GM21381 (cell line): ENCODE measurements around the gene TMEM225B.
A peak's percentile ranks its signal among the peaks of the same experiment; 100 is the strongest.
"Not testable (repeated sequence)": the region's sequence is repeated elsewhere in the genome, so short reads cannot be mapped to it uniquely, and the experiment has no call there.

ENCODE experiments used
- ATAC-seq: cut with Tn5 transposase; IDR thresholded peaks from one replicate; pipeline ENCODE4 v1.9.1; 2021; ENCODE audit warnings: mild to moderate bottlenecking, moderate library complexity; ENCODE audit not compliant: unreplicated experiment

TMEM225B gene

GRCh38 chr7:99579281-99579955 is 18.6 kb upstream of the TMEM225B start:
- ATAC-seq: no peak

- no peak for ATAC-seq
These were observed 17.9 kb upstream of the TMEM225B start for GRCh38 chr7:99579956-99580777.

- ATAC-seq: not testable (repeated sequence)
These were observed 17.2 kb upstream of the TMEM225B start for GRCh38 chr7:99580778-99581332.

- no peak for ATAC-seq
These were observed 9.2 kb upstream of the TMEM225B start for GRCh38 chr7:99588868-99589267.

- ATAC-seq: no peak
These were observed 2.9 kb upstream of the TMEM225B start for GRCh38 chr7:99594948-99595745.

GRCh38 chr7:99596408-99596955 is 1.6 kb upstream of the TMEM225B start:
- ATAC-seq: no peak

- ATAC-seq: no peak
These were observed 1.8 kb downstream of the TMEM225B start for GRCh38 chr7:99599836-99600235.

- no peak for ATAC-seq
These were observed 3.7 kb downstream of the TMEM225B start for GRCh38 chr7:99601656-99602310.

GRCh38 chr7:99605527-99605926 is 7.5 kb downstream of the TMEM225B start:
- no peak for ATAC-seq

GRCh38 chr7:99606531-99606930 is 8.5 kb downstream of the TMEM225B start:
- ATAC-seq: no peak

GRCh38 chr7:99607548-99607947 is 9.5 kb downstream of the TMEM225B start:
- no peak for ATAC-seq

GRCh38 chr7:99614495-99614894 is 16.4 kb downstream of the TMEM225B start:
- no peak for ATAC-seq

- no peak for ATAC-seq
These were observed 17.9 kb downstream of the TMEM225B start for GRCh38 chr7:99615989-99616358.

GRCh38 chr7:99616359-99617191 is 18.5 kb downstream of the TMEM225B start, which contains the start of gene ZSCAN25:
TSS of gene ZSCAN25 (plus strand) at chr7:99616946. CDS start at chr7:99619607, 2,661 bp downstream.
- peak; percentile 87 for ATAC-seq

- ATAC-seq: no peak
These were observed 19.2 kb downstream of the TMEM225B start for GRCh38 chr7:99617192-99617781.

- ATAC-seq: no peak
These were observed 20.7 kb downstream of the TMEM225B start for GRCh38 chr7:99618726-99619125.

- no peak for ATAC-seq
These were observed 21.6 kb downstream of the TMEM225B start for GRCh38 chr7:99619571-99620130.

- no peak for ATAC-seq
These were observed 23.2 kb downstream of the TMEM225B start for GRCh38 chr7:99621271-99621670.

- ATAC-seq: no peak
These were observed 24.5 kb downstream of the TMEM225B start for GRCh38 chr7:99622596-99622995.
